OCI-LY3 (cell line): ENCODE results near the gene KL.

ENCODE experiments used
- H2AFZ ChIP-seq: fragments of 200-600, 300-600 bp; shearing (Covaris generic); 2 replicates; pipeline ENCODE4 v1.6.0; 2014; ENCODE audit warnings: antibody characterized with exemption, low read depth, low read length
- H3K27ac ChIP-seq: fragments of 200-600, 300-600 bp; sonication (generic); 2 replicates; pipeline ENCODE4 v1.5.1; 2014; ENCODE audit warnings: mild to moderate bottlenecking, low read length, moderate library complexity, mixed read lengths
- H3K27me3 ChIP-seq: fragments of 200-600, 300-600 bp; sonication (generic); 2 replicates; pipeline ENCODE4 v1.6.1; 2014; ENCODE audit warnings: low read depth, low read length, mixed read lengths
- H3K36me3 ChIP-seq: fragments of 200-600, 300-600 bp; sonication (generic); replicated peaks from 2 replicates; pipeline ENCODE3; 2014; ENCODE audit warnings: low read depth, low read length, mixed read lengths
- H3K4me1 ChIP-seq: fragments of 300-600, 200-600 bp; sonication (generic); 2 replicates; pipeline ENCODE4 v1.6.1; 2014; ENCODE audit warnings: low read length, mixed read lengths
- H3K4me2 ChIP-seq: fragments of 200-600, 300-600 bp; sonication (generic); 2 replicates; pipeline ENCODE4 v1.6.1; 2014; ENCODE audit warnings: low read length, mixed read lengths
- H3K4me3 ChIP-seq: fragments of 300-600, 200-600 bp; sonication (generic); 2 replicates; pipeline ENCODE4 v1.5.1; 2014; ENCODE audit warnings: antibody characterized with exemption, mild to moderate bottlenecking, low read length, moderate library complexity
- H3K79me2 ChIP-seq: fragments of 300-600, 200-600 bp; shearing (Covaris generic); 2 replicates; pipeline ENCODE4 v1.6.1; 2014; ENCODE audit warnings: mild to moderate bottlenecking, low read length, mixed read lengths
- H3K9ac ChIP-seq: fragments of 300-600, 200-600 bp; shearing (Covaris generic); 2 replicates; pipeline ENCODE4 v1.6.0; 2014; ENCODE audit warnings: mild to moderate bottlenecking, low read length, moderate library complexity
- H3K9me3 ChIP-seq: fragments of 200-600, 300-600 bp; shearing (Covaris generic); 2 replicates; pipeline ENCODE4 v1.6.1; 2014; ENCODE audit warnings: low read length, mixed read lengths; ENCODE audit not compliant: insufficient read depth
- H4K20me1 ChIP-seq: fragments of 200-600, 300-600 bp; sonication (generic); 2 replicates; pipeline ENCODE4 v1.6.1; 2016; ENCODE audit warnings: low read length, mixed read lengths; ENCODE audit not compliant: insufficient read depth
- CTCF ChIP-seq: fragments of 200-600, 300-600 bp; sonication (generic); IDR thresholded peaks from 2 replicates; pipeline ENCODE4 v1.5.1; 2014; ENCODE audit warnings: antibody characterized with exemption, low read length, low read depth
- EZH2phosphoT487 ChIP-seq: fragments of 200-600 bp; shearing (Covaris generic); IDR thresholded peaks from 2 replicates; pipeline ENCODE4 v1.6.1; 2018; ENCODE audit warnings: antibody characterized with exemption, mixed run types, low read depth

KL gene

DNA sequence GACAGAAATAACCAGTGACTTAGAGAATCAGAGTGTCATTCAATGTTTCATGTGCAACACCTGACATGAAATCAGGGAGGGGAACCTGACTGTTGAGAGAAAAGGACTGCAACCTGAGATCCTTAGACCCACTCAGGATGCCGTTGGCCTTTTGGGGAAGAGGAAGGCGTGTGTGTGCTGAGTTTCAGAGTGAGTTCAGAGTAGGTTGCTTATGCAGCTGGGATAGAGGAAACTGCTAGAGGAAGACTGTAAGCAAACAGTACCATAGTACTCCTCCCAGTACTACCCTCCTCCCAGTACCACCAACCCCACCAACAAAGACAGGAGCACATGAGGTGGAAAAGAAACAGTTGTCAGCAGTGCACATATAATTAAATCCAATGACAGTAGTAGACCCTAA lies 63.7 kb downstream of the KL start:
- no peak overlapping the region for H3K27ac ChIP-seq
- no peaks in the 10 kb centered on the region for H3K36me3 ChIP-seq
- H4K20me1 ChIP-seq = no peaks in the 10 kb centered on the region
- TF ChIP-seq EZH2phosphoT487 (no peak), CTCF (no peak)
- no peaks in the 10 kb centered on the region for H3K9me3 ChIP-seq
- H3K4me3 ChIP-seq = no peak overlapping the region
- H3K79me2 ChIP-seq = no peaks in the 10 kb centered on the region
- no peaks in the 10 kb centered on the region for H3K27me3 ChIP-seq
- H3K4me2 ChIP-seq = no peak overlapping the region
- H3K9ac ChIP-seq = no peak overlapping the region
- H3K4me1 ChIP-seq = peaks cover 14% of the 10 kb centered on the region
- no peak overlapping the region for H2AFZ ChIP-seq

- Histone ChIP-seq H3K4me3 (no peak overlapping the region), H2AFZ (no peak overlapping the region), H3K4me2 (no peak overlapping the region)
Observed at GRCh38 chr13:33080972-33081590, 64.9 kb downstream of the KL start.

DNA sequence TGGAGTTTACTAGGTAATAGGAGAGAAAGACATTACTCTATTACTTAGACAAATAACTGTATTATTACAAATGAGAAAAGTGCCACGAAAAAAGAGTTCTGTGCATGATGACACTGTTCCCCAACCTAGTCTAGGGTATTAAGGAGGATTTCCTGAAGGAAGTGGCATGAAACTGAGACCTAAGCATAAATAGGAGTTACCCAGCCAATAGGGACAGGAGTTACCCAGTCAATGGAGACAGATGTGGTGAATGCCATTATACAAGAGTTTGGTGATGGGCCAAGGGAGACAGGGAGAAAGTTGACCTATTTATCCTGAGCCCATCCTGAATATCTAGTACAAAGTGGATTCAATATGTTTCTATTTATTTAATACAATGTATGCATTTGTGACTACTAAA lies 65.4 kb downstream of the KL start:
- no peak overlapping the region for H2AFZ ChIP-seq
- no peak overlapping the region for H3K4me2 ChIP-seq
- no peak overlapping the region for H3K4me3 ChIP-seq
- no peaks in the 10 kb centered on the region for H3K36me3 ChIP-seq
- H3K27ac ChIP-seq = no peak overlapping the region
- peaks cover 15% of the 10 kb centered on the region for H3K27me3 ChIP-seq
- no peaks in the 10 kb centered on the region for H3K79me2 ChIP-seq
- H3K4me1 ChIP-seq = peaks cover 14% of the 10 kb centered on the region
- H3K9me3 ChIP-seq = no peaks in the 10 kb centered on the region
- TF ChIP-seq EZH2phosphoT487 (no peak), CTCF (no peak)
- H4K20me1 ChIP-seq = no peaks in the 10 kb centered on the region
- no peak overlapping the region for H3K9ac ChIP-seq

More at GRCh38 chr13:33080972-33081590, 64.9 kb downstream of the KL start:
- H3K4me1 ChIP-seq = peaks cover 14% of the 10 kb centered on the region
- H3K27me3 ChIP-seq = peaks cover 9% of the 10 kb centered on the region
- no peak overlapping the region for H3K9ac ChIP-seq
- H3K9me3 ChIP-seq = no peaks in the 10 kb centered on the region
- TF ChIP-seq EZH2phosphoT487 (no peak), CTCF (no peak)
- H3K27ac ChIP-seq = no peak overlapping the region
- no peaks in the 10 kb centered on the region for H3K36me3 ChIP-seq
- H3K79me2 ChIP-seq = no peaks in the 10 kb centered on the region
- no peaks in the 10 kb centered on the region for H4K20me1 ChIP-seq

- no peaks in the 10 kb centered on the region for H3K36me3 ChIP-seq
- H3K27me3 ChIP-seq = peaks cover 24% of the 10 kb centered on the region
- no peaks in the 10 kb centered on the region for H4K20me1 ChIP-seq
- no peak overlapping the region for H3K27ac ChIP-seq
- TF ChIP-seq CTCF = no peak
- TF ChIP-seq EZH2phosphoT487 = no peak
- no peaks in the 10 kb centered on the region for H3K9me3 ChIP-seq
- H3K4me1 ChIP-seq = peaks cover 14% of the 10 kb centered on the region
- H2AFZ ChIP-seq = no peak overlapping the region
- H3K79me2 ChIP-seq = no peaks in the 10 kb centered on the region
- H3K9ac ChIP-seq = no peak overlapping the region
- H3K4me3 ChIP-seq = no peak overlapping the region
- no peak overlapping the region for H3K4me2 ChIP-seq
Observed at GRCh38 chr13:33083054-33083453, 66.8 kb downstream of the KL start.
